Measurements from ENCODE around the gene STIM2. TPM values are rescaled to one million over a fixed set of nuclear protein-coding genes. Genes with fewer than 3 reads are reported as not detected.
A peak's percentile ranks its signal among the peaks of the same experiment; 100 is the strongest.

STIM2 gene
- total RNA-seq, 4 donors from 2014 or later, result 15.9 to 25.5 (median 23.6) TPM

DNA sequence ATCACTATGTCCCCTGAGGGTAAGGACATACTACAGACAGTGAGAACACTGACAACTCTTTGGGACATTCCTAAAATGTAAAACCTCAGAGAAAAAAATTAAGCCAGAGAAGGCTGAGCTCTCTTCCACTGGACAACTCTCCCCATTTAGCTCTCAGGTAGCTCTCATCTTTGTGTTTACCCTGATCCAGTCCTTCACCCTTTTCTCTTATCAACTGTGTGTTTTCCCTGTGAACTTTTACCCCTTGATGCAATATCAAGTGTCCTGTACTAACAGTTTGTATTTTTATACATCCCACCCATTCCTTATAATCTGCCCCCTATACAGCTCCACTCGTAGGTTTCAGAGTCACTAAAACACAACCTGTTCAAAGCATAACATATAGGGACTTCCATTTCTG, 182.6 kb downstream of the STIM2 start:
- DNase-seq (ENCODE audit: low spot score in 2 of 2), result no peak

GRCh38 chr4:27046851-27047250, 186.2 kb downstream of the STIM2 start:
- intact Hi-C loops (cut with DNase I; ENCODE audit: low total_unique reads), result no loop called here
- TF ChIP-seq POLR2A (IDR thresholded peaks at IDR 0.05), result no peak
- TF ChIP-seq, protein P1, sequence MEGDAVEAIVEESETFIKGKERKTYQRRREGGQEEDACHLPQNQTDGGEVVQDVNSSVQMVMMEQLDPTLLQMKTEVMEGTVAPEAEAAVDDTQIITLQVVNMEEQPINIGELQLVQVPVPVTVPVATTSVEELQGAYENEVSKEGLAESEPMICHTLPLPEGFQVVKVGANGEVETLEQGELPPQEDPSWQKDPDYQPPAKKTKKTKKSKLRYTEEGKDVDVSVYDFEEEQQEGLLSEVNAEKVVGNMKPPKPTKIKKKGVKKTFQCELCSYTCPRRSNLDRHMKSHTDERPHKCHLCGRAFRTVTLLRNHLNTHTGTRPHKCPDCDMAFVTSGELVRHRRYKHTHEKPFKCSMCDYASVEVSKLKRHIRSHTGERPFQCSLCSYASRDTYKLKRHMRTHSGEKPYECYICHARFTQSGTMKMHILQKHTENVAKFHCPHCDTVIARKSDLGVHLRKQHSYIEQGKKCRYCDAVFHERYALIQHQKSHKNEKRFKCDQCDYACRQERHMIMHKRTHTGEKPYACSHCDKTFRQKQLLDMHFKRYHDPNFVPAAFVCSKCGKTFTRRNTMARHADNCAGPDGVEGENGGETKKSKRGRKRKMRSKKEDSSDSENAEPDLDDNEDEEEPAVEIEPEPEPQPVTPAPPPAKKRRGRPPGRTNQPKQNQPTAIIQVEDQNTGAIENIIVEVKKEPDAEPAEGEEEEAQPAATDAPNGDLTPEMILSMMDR (IDR thresholded peaks at IDR 0.05), result no peak
- no peak for DNase-seq (ENCODE audit: low spot score in 2 of 2)
- H3K4me3 ChIP-seq (ENCODE audit: low read depth, poor library complexity, severe bottlenecking), result no peak overlapping the region
- 16 to 20% methylated on average over 1 of the region's 1 CpG for WGBS, 2 donors

More for the DNA sequence above, 182.6 kb downstream of the STIM2 start:
- intact Hi-C loops (cut with DNase I; ENCODE audit: low total_unique reads), result no loop called here
- 77 to 96% methylated on average over 1 of the region's 1 CpG for WGBS, 2 donors
- no peak for TF ChIP-seq POLR2A (IDR thresholded peaks at IDR 0.05)
- TF ChIP-seq, protein P1 (IDR thresholded peaks at IDR 0.05), result no peak
- H3K4me3 ChIP-seq (ENCODE audit: low read depth, poor library complexity, severe bottlenecking), result no peak overlapping the region

GRCh38 chr4:27048429-27049238, 188.0 kb downstream of the STIM2 start:
- intact Hi-C loops (cut with DNase I; ENCODE audit: low total_unique reads), result no loop called here
- H3K4me3 ChIP-seq (ENCODE audit: low read depth, poor library complexity, severe bottlenecking), result no peak overlapping the region
- no peak for TF ChIP-seq POLR2A (IDR thresholded peaks at IDR 0.05)
- TF ChIP-seq, protein P1 (IDR thresholded peaks at IDR 0.05), result no peak
- peak in 1 of 2 donors; percentile 5 for DNase-seq (ENCODE audit: low spot score in 2 of 2)
- 22% methylated on average over 19 of the region's 19 CpGs for WGBS, 2 donors

- WGBS, 2 donors, result 67 to 72% methylated on average over 8 of the region's 8 CpGs
- intact Hi-C loops (cut with DNase I; ENCODE audit: low total_unique reads), result no loop called here
- TF ChIP-seq, protein P1 (IDR thresholded peaks at IDR 0.05), result no peak
- TF ChIP-seq POLR2A (IDR thresholded peaks at IDR 0.05), result no peak
- no peak overlapping the region for H3K4me3 ChIP-seq (ENCODE audit: low read depth, poor library complexity, severe bottlenecking)
- peak in 1 of 2 donors; percentile 37 for DNase-seq (ENCODE audit: low spot score in 2 of 2)
Observed at GRCh38 chr4:27049239-27049829, 188.7 kb downstream of the STIM2 start.

GRCh38 chr4:27050731-27051130, 190.1 kb downstream of the STIM2 start:
- DNase-seq (ENCODE audit: low spot score in 2 of 2), result peak in 1 of 2 donors; percentile 61
- no peak for TF ChIP-seq POLR2A (IDR thresholded peaks at IDR 0.05)
- TF ChIP-seq, protein P1 (IDR thresholded peaks at IDR 0.05), result no peak
- no peak overlapping the region for H3K4me3 ChIP-seq (ENCODE audit: low read depth, poor library complexity, severe bottlenecking)
- intact Hi-C loops (cut with DNase I; ENCODE audit: low total_unique reads), result no loop called here
- WGBS, 2 donors, result 59 to 72% methylated on average over 3 of the region's 3 CpGs
